Pons (tissue), 1 donor: ENCODE measurements around the gene MKI67.
"Not testable (repeated sequence)": the region's sequence is repeated elsewhere in the genome, so short reads cannot be mapped to it uniquely, and the experiment has no call there.

ENCODE experiments used
- DNase-seq: peaks from one replicate; pipeline ENCODE4 v3.0.0-alpha.2; 2016; ENCODE audit warnings: low spot score

Gene MKI67

DNA sequence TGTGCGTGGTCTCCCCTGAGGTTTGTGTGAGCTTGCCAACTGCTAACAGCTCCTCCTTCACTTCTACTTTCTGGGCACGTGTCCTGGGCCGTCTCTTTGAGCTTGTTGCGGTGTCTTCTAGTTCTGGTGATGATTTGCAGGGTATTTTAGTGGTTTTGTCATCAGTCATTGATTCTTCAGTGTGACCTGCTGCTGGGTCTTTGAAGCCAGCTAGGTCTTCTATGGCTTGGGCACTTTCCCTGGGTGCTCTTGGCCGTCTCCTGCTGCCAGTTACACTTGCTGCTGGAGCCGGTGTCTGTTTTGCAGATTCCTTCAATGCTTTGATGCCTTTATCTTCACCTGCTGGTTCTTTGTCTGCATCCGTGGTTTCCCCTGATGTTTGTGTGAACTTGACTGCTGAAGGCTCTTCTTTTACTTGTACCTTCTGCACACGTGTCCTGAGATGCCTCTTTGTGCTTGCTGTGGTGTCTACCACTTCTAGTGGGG is 23.0 kb downstream of the MKI67 start:
- no peak for DNase-seq

- DNase-seq: no peak
These were observed 23.6 kb downstream of the MKI67 start for GRCh38 chr10:128102480-128103228.

GRCh38 chr10:128101901-128102300 is 24.3 kb downstream of the MKI67 start:
- DNase-seq: no peak

GRCh38 chr10:128099901-128100300 is 26.3 kb downstream of the MKI67 start:
- no peak for DNase-seq

- DNase-seq: no peak
These were observed 27.6 kb downstream of the MKI67 start for GRCh38 chr10:128098631-128099030.

- DNase-seq: no peak
These were observed 28.4 kb downstream of the MKI67 start for GRCh38 chr10:128097783-128098182.

- DNase-seq: no peak
These were observed 29.6 kb downstream of the MKI67 start for GRCh38 chr10:128096486-128097199.

GRCh38 chr10:128095753-128096469 is 30.3 kb downstream of the MKI67 start:
- no peak for DNase-seq

DNA sequence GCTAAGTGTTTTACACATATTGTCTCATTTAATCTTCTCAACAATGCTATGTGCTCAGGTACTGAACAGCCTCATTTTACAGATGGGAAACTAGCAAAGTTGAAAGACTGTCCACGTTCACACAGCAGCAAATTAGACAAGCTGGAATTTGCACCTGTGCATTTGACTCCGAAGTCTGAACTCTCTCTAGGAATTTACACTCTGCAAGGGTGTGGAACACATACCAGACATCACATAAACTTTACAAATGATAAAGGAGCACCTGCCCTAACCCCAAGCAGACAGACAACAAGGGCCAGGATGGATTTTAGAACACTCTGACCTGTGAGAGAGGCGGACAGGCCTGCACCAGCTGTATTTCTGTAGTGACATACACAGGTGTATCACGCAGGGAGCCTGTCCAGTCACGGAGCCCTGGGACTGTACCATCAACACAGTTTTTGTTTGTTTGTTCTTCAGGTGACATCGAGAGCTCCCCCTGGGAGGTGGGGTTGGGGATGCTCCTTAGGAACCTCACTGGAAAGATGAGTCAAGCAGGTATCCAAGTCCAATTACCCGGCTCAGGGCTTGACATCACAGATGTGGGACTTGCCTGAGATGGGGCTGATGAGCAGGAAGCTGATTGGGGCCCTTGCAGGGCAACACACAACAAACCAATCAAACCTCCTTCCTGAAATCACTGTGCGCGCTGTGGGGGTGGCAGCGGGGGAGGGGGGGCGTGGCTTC is 31.0 kb downstream of the MKI67 start:
- no peak for DNase-seq

DNA sequence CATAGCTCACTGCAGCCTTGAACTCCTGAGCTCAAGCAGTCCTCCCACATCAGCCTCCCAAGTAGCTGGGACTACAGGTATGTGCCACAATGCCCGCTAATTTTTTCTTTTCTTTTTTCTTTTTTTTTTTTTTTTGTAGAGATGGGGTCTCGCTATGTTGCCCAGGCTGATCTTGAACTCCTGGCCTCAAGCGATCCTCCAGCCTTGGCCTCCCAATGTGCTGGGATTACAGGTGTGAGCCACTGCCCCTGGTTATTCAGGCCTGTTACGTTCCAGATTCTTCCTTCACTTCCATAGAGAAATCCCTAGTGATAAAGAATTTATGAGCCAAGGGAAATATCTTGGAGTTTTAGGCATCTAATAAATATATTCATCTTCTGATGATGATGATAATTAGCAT is 31.6 kb downstream of the MKI67 start:
- DNase-seq: not testable (repeated sequence)

DNA sequence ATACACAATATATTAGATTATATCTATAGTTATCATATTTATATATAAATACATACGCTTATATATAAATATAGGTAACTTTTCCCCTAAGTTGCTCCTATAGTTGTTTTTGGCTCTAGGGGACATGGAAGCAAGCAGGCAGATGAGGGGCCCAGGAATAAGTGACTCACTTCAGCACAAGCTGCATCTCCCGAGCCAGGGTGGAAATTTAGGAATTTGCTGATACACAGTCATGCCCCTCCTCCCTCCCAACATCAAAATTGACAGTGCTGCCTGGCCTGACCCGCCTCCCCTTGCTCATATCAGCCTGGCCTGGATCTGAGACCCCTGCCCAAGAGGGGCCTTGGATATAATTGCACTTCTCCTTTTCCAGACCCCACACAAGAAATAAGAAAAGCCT is 33.8 kb downstream of the MKI67 start:
- DNase-seq: no peak

DNA sequence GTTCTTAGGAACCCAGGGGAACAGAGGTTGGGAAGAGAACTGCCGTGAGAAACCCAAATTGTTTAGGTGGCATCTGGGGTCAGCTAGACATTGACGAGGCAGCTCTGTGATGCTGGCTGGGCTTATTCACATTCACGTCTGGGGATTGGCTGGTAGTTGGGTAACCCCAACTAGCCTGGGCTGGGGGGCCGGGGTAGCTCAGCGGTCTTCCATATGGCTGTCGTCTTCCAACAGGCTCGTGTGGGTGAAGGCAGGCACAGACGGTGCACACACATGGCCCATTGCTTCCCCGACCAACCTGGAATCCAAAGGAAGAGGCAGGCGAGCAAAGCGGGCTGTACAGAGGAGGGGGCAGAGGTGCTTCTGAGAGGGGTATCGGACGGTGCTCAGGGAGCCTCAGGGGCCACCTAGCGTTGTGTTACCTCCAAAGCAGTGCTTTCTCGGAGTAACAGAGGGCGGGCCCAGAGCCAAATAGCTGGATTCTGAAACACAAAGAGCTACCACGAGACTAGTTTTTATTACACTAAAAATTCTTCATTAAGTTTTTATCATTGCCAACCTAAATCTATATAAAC is 34.5 kb downstream of the MKI67 start:
- no peak for DNase-seq

GRCh38 chr10:128087884-128088709 is 38.1 kb downstream of the MKI67 start:
- no peak for DNase-seq

GRCh38 chr10:128087146-128087883 is 38.9 kb downstream of the MKI67 start:
- DNase-seq: no peak

- DNase-seq: no peak
These were observed 40.0 kb downstream of the MKI67 start for GRCh38 chr10:128086003-128086863.

DNA sequence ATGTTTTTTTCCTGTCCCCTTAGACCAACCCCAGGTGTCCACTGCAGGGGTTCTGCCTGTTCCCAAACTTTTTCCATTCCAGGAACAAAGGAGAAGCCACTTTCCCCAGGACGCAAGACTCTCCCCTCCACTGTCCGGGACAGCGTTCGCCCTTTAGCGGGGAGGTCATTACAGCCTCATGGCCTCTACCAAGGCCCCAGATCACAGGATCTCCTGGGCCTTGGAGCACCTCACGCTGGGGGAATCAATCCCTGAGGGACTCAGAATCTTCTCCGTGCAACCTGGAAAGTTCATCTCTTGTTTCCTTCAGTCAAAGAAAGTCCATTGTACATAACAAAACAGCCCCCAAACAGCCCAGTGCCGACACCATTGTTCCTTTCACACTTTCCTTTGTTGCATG is 41.2 kb downstream of the MKI67 start:
- no peak for DNase-seq

DNA sequence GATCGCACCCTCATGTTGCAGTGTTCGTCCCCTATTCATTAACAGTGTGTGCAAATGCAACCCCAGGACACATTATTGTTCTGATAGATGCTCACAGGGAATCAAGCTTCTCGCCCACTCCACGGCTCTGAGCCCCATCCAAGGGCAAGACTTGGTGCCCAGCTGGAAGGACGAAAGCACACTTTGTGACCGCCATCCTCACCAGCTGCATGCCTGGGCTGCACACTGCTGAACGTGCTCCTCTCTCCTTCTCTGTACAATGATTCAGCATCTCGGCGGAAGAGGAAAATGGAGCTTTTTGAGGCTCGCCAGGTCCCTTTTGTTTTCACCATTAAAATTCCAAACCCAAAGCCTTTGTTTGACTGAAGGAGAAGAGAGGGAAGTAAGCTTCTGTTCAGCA is 41.9 kb downstream of the MKI67 start:
- DNase-seq: no peak

DNA sequence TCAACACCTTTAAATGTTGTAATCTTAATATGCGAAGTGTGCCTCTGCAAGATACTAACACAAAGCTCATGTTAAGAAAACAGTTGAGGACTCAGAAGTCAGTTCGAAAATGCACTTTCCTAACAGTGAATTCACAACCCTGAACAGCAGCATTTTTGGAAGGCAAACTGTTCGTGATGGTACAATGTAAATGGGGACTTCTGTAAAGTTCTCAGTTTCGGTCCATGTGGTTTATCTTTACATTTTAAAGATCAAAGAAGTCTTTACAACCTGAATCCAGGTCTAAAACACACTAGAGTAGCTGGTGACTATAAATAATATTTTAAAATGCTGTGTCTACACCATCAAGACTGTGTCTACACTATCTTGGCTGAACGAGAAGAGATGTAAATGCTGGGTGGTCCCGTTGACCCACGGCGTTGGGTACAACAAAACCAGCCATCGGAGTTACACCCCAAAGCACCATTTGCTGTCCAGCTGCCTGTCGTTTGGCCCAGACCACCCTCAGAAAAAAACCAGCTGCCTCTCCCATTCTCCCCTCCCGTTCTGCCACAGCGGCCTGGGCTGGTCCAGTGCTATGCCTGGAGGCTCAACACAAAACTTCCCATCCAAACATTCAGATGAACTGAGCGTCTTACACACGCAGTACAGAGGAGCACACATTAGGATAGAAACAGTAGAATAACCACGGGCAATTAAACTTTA is 42.9 kb downstream of the MKI67 start:
- DNase-seq: no peak

GRCh38 chr10:128081720-128082119 is 44.5 kb downstream of the MKI67 start:
- no peak for DNase-seq
